ENCODE measurements around the gene GIMAP8. TPM values are rescaled to one million over a fixed set of nuclear protein-coding genes. Genes with fewer than 3 reads are reported as not detected.

Gene GIMAP8
- total and polyA plus RNA-seq, 2 experiments from 2014 or later: 0.06 TPM; not detected in 1

DNA sequence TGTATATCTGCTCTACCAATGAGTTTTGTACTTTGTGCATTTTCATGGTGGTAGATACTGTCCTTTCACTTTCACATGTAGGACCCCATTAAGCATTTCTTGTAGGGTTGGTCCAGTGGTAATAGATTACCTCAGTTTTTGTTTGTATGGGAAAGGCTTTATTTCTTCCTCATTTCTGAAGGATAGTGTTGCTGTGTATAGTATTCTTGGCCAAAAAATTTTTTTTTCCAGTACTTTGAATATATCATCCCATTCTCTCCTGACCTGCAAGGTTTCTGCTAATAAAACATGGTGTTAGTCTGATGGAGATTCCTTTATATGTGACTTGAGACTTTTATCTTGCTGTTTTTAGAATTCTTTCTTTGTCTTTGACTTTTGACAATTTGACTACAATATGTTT, 12.0 kb downstream of the GIMAP8 start:
- no peak overlapping the region for H3K27ac ChIP-seq (ENCODE audit: low read depth)
- H3K27me3 Mint-ChIP-seq (ENCODE audit: insufficient read depth, low read depth, poor library complexity): peaks cover 2% of the 10 kb centered on the region
- no peaks in the 10 kb centered on the region for H4K20me1 ChIP-seq (replicated peaks; ENCODE audit: insufficient read depth)
- H3K27me3 ChIP-seq (ENCODE audit: insufficient read depth): 0 out of 2 replicates have a peak, but pooled peaks cover 3% of the 10 kb centered on the region
- no peak overlapping the region for H3K27ac Mint-ChIP-seq
- peaks cover under 1% of the 10 kb centered on the region; the same call in 1 of the 3 replicates for H3K36me3 Mint-ChIP-seq (ENCODE audit: low read depth)
- H3K36me3 ChIP-seq (ENCODE audit: insufficient read depth): no peaks in the 10 kb centered on the region
- H3K4me2 ChIP-seq: no peak overlapping the region
- no peak overlapping the region for H3K4me3 Mint-ChIP-seq
- no peak overlapping the region for H2AFZ ChIP-seq
- no peaks in the 10 kb centered on the region for H3K4me1 ChIP-seq (ENCODE audit: insufficient read depth)
- no peak overlapping the region for H3K4me3 ChIP-seq
- DNase-seq (ENCODE audit: low spot score) (no peak), ATAC-seq (no peak)
- H3K4me1 Mint-ChIP-seq: no peaks in the 10 kb centered on the region
- no peaks in the 10 kb centered on the region for H3K9me2 ChIP-seq (ENCODE audit: insufficient read depth)
- H3K79me2 ChIP-seq (replicated peaks; ENCODE audit: insufficient read depth): no peaks in the 10 kb centered on the region
- no peak for TF ChIP-seq ZNF114 (CRISPR knock-in tag; IDR thresholded peaks at IDR 0.05)
- no peak for TF ChIP-seq NANOG (IDR thresholded peaks at IDR 0.05; ENCODE audit: borderline replicate concordance)
- TF ChIP-seq CREB1 (CRISPR knock-in tag; IDR thresholded peaks at IDR 0.05; ENCODE audit: low read depth): no peak
- TF ChIP-seq, protein P1, sequence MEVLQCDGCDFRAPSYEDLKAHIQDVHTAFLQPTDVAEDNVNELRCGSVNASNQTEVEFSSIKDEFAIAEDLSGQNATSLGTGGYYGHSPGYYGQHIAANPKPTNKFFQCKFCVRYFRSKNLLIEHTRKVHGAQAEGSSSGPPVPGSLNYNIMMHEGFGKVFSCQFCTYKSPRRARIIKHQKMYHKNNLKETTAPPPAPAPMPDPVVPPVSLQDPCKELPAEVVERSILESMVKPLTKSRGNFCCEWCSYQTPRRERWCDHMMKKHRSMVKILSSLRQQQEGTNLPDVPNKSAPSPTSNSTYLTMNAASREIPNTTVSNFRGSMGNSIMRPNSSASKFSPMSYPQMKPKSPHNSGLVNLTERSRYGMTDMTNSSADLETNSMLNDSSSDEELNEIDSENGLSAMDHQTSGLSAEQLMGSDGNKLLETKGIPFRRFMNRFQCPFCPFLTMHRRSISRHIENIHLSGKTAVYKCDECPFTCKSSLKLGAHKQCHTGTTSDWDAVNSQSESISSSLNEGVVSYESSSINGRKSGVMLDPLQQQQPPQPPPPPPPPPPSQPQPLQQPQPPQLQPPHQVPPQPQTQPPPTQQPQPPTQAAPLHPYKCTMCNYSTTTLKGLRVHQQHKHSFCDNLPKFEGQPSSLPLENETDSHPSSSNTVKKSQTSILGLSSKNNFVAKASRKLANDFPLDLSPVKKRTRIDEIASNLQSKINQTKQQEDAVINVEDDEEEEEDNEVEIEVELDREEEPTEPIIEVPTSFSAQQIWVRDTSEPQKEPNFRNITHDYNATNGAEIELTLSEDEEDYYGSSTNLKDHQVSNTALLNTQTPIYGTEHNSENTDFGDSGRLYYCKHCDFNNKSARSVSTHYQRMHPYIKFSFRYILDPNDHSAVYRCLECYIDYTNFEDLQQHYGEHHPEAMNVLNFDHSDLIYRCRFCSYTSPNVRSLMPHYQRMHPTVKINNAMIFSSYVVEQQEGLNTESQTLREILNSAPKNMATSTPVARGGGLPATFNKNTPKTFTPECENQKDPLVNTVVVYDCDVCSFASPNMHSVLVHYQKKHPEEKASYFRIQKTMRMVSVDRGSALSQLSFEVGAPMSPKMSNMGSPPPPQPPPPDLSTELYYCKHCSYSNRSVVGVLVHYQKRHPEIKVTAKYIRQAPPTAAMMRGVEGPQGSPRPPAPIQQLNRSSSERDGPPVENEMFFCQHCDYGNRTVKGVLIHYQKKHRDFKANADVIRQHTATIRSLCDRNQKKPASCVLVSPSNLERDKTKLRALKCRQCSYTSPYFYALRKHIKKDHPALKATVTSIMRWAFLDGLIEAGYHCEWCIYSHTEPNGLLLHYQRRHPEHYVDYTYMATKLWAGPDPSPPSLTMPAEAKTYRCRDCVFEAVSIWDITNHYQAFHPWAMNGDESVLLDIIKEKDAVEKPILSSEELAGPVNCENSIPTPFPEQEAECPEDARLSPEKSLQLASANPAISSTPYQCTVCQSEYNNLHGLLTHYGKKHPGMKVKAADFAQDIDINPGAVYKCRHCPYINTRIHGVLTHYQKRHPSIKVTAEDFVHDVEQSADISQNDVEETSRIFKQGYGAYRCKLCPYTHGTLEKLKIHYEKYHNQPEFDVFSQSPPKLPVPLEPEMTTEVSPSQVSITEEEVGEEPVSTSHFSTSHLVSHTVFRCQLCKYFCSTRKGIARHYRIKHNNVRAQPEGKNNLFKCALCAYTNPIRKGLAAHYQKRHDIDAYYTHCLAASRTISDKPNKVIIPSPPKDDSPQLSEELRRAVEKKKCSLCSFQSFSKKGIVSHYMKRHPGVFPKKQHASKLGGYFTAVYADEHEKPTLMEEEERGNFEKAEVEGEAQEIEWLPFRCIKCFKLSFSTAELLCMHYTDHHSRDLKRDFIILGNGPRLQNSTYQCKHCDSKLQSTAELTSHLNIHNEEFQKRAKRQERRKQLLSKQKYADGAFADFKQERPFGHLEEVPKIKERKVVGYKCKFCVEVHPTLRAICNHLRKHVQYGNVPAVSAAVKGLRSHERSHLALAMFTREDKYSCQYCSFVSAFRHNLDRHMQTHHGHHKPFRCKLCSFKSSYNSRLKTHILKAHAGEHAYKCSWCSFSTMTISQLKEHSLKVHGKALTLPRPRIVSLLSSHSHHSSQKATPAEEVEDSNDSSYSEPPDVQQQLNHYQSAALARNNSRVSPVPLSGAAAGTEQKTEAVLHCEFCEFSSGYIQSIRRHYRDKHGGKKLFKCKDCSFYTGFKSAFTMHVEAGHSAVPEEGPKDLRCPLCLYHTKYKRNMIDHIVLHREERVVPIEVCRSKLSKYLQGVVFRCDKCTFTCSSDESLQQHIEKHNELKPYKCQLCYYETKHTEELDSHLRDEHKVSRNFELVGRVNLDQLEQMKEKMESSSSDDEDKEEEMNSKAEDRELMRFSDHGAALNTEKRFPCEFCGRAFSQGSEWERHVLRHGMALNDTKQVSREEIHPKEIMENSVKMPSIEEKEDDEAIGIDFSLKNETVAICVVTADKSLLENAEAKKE (CRISPR knock-in tag; IDR thresholded peaks at IDR 0.05): no peak
- TF ChIP-seq EZH2 (IDR thresholded peaks at IDR 0.05; ENCODE audit: low read depth, unreplicated experiment): no peak
- no peak for TF ChIP-seq STAT1 (IDR thresholded peaks at IDR 0.05; ENCODE audit: unreplicated experiment)
- H3K9me3 Mint-ChIP-seq: peaks cover 19% of the 10 kb centered on the region
- no peaks in the 10 kb centered on the region for H3F3A ChIP-seq (replicated peaks; ENCODE audit: low read depth)

DNA sequence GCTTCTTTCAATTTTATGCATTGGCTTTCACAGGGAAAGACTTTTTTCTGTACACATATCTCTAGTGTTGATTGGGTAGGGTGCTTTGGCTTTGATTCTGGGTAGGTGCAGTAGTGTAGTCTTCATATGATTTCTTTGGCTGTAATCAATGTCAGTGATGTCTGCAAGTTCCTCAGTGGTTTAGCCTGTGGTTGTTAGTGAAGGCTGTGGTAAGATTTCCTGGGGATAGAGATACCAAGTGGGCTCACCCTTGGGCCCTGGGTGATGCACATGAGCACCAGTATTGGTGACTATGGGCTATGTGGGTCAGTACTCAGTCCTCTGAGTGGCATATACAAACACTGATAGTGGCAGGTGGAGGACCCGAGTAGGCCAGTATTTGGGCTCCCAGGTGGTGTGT, 13.0 kb downstream of the GIMAP8 start:
- H3K27me3 ChIP-seq (ENCODE audit: insufficient read depth): 0 out of 2 replicates have a peak, but pooled peaks cover 7% of the 10 kb centered on the region
- H3K4me3 ChIP-seq: no peak overlapping the region
- no peaks in the 10 kb centered on the region for H3K4me1 ChIP-seq (ENCODE audit: insufficient read depth)
- H3K4me1 Mint-ChIP-seq: no peaks in the 10 kb centered on the region
- no peaks in the 10 kb centered on the region for H3K36me3 ChIP-seq (ENCODE audit: insufficient read depth)
- H3K27me3 Mint-ChIP-seq (ENCODE audit: insufficient read depth, low read depth, poor library complexity): peaks cover 2% of the 10 kb centered on the region
- H3K9me3 Mint-ChIP-seq: peaks cover 12% of the 10 kb centered on the region; the same call in 1 of the 3 replicates
- ATAC-seq: no peak
- no peak overlapping the region for H2AFZ ChIP-seq
- H3K4me2 ChIP-seq: no peak overlapping the region
- no peak for DNase-seq (ENCODE audit: low spot score)
- H3F3A ChIP-seq (replicated peaks; ENCODE audit: low read depth): no peaks in the 10 kb centered on the region
- H3K27ac Mint-ChIP-seq: no peak overlapping the region
- no peak overlapping the region for H3K4me3 Mint-ChIP-seq
- H3K27ac ChIP-seq (ENCODE audit: low read depth): no peak overlapping the region
- no peaks in the 10 kb centered on the region for H4K20me1 ChIP-seq (replicated peaks; ENCODE audit: insufficient read depth)
- H3K36me3 Mint-ChIP-seq (ENCODE audit: low read depth): no peaks in the 10 kb centered on the region; the same call in 2 of the 3 replicates
- no peaks in the 10 kb centered on the region for H3K79me2 ChIP-seq (replicated peaks; ENCODE audit: insufficient read depth)
- no peaks in the 10 kb centered on the region for H3K9me2 ChIP-seq (ENCODE audit: insufficient read depth)
- TF ChIP-seq NANOG (IDR thresholded peaks at IDR 0.05; ENCODE audit: borderline replicate concordance) (no peak), CREB1 (CRISPR knock-in tag; IDR thresholded peaks at IDR 0.05; ENCODE audit: low read depth) (no peak), EZH2phosphoT487 (IDR thresholded peaks at IDR 0.05; ENCODE audit: unreplicated experiment) (no peak), ZNF331 (CRISPR knock-in tag; IDR thresholded peaks at IDR 0.05; ENCODE audit: low read depth) (no peak), EZH2 (IDR thresholded peaks at IDR 0.05; ENCODE audit: low read depth, unreplicated experiment) (no peak), JUNB (IDR thresholded peaks at IDR 0.05; ENCODE audit: unreplicated experiment) (no peak)
- TF ChIP-seq, protein P2, sequence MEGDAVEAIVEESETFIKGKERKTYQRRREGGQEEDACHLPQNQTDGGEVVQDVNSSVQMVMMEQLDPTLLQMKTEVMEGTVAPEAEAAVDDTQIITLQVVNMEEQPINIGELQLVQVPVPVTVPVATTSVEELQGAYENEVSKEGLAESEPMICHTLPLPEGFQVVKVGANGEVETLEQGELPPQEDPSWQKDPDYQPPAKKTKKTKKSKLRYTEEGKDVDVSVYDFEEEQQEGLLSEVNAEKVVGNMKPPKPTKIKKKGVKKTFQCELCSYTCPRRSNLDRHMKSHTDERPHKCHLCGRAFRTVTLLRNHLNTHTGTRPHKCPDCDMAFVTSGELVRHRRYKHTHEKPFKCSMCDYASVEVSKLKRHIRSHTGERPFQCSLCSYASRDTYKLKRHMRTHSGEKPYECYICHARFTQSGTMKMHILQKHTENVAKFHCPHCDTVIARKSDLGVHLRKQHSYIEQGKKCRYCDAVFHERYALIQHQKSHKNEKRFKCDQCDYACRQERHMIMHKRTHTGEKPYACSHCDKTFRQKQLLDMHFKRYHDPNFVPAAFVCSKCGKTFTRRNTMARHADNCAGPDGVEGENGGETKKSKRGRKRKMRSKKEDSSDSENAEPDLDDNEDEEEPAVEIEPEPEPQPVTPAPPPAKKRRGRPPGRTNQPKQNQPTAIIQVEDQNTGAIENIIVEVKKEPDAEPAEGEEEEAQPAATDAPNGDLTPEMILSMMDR (conservative IDR thresholded peaks at IDR 0.05; ENCODE audit: low read depth in 2 of 2): no peak
- TF ChIP-seq, protein P3, sequence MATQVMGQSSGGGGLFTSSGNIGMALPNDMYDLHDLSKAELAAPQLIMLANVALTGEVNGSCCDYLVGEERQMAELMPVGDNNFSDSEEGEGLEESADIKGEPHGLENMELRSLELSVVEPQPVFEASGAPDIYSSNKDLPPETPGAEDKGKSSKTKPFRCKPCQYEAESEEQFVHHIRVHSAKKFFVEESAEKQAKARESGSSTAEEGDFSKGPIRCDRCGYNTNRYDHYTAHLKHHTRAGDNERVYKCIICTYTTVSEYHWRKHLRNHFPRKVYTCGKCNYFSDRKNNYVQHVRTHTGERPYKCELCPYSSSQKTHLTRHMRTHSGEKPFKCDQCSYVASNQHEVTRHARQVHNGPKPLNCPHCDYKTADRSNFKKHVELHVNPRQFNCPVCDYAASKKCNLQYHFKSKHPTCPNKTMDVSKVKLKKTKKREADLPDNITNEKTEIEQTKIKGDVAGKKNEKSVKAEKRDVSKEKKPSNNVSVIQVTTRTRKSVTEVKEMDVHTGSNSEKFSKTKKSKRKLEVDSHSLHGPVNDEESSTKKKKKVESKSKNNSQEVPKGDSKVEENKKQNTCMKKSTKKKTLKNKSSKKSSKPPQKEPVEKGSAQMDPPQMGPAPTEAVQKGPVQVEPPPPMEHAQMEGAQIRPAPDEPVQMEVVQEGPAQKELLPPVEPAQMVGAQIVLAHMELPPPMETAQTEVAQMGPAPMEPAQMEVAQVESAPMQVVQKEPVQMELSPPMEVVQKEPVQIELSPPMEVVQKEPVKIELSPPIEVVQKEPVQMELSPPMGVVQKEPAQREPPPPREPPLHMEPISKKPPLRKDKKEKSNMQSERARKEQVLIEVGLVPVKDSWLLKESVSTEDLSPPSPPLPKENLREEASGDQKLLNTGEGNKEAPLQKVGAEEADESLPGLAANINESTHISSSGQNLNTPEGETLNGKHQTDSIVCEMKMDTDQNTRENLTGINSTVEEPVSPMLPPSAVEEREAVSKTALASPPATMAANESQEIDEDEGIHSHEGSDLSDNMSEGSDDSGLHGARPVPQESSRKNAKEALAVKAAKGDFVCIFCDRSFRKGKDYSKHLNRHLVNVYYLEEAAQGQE (IDR thresholded peaks at IDR 0.05; ENCODE audit: unreplicated experiment): no peak

Measured in GM23338 (cell line).